HG03520 (cell line): ENCODE data around the gene NOTCH1.
A peak's percentile ranks its signal among the peaks of the same experiment; 100 is the strongest.
"Not testable (repeated sequence)": the region's sequence is repeated elsewhere in the genome, so short reads cannot be mapped to it uniquely, and the experiment has no call there.

Experiments used
- ATAC-seq: cut with Tn5 transposase; IDR thresholded peaks from one replicate; pipeline ENCODE4 v1.9.1; 2021; ENCODE audit warnings: mild to moderate bottlenecking, moderate library complexity; ENCODE audit not compliant: unreplicated experiment

The NOTCH1 gene

GRCh38 chr9:136545965-136546696, at the start of gene NOTCH1:
Gene NOTCH1 (minus strand): TSS chr9:136546048. CDS start chr9:136545786, 262 bp downstream.
- peak; percentile 63 for ATAC-seq

DNA sequence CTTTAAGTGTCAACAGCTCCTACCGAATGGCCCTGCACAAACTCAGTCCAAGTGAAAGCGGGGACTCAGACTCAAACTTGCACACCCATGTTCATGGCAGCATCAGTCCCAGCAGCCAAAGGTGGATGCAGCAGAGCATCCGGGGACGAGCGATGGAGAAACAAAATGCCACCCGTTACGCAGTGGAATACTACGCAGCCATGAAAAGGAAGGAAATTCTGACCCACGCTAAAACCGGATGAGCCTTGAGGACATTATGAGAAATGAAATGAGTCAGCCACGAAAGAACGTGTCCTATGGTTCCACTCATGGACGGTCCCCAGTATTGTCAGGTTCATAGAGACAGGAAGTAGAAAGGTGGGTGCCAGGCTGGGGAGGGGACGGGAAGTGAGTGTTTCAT, 48.6 kb upstream of the NOTCH1 start:
- ATAC-seq: no peak

GRCh38 chr9:136593581-136593980, 47.7 kb upstream of the NOTCH1 start:
- no peak for ATAC-seq

DNA sequence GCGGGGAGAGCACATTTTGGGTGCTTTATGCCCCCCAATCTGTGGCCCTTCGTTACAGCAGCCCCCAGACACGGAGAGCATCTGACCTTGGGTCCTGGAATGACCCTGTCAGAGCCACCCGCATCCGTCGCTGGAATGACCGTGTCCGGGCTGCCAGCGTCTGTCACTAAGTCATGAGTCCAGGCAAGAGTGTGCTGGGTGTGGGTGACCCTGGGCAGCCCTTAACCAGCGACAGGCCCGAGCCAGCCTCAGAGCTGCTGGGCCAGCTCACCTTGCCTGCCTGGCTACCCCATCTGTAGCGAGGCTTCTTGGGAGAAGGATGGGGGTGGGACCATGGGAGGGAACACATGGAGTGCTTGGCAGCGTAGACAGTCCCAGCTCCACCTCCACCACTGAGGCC, 46.8 kb upstream of the NOTCH1 start:
- no peak for ATAC-seq

DNA sequence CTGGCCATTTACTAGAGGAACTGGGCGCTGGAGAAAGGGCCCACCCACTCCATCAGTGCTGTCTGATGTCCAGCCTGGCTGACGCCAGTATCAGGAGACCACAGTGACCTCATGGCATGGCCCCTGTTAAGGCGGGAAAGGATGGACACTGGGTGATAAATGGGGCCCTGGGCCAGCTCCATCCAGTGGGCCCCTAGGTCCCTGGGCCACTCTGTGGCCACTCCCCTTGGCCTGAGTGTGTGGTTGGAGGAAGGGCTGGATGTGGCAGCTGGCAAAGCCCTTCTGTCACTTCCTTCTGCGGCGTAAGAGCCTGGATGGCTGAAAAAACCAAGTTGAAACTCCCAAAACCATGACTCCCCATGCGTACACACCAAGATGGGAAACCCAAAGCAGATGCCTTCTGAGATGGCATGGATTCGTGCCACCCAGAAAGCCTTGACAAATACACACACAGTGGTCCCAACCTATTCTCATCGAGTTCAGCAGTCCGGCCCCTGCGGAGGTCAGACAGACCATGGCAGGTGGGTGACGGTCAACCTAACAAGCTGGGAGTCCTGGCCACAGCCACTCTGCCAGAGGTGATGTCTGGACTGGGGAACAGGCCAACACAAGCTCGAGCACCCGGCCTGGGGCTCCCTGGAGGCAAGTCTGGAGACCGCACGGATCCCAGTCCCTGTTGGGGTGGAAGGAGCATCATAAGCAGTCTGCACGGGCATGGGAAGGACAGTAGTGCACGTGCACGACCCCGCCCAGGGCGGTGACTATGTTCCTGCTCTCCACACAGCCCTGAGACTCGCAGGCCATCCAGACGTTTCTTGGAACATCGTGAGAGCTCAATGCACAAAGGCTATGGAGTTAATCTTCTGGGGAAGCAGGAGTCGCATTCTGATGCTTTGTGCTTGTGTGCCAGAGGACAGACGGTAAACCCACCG, 45.2 kb upstream of the NOTCH1 start:
- ATAC-seq: no peak

DNA sequence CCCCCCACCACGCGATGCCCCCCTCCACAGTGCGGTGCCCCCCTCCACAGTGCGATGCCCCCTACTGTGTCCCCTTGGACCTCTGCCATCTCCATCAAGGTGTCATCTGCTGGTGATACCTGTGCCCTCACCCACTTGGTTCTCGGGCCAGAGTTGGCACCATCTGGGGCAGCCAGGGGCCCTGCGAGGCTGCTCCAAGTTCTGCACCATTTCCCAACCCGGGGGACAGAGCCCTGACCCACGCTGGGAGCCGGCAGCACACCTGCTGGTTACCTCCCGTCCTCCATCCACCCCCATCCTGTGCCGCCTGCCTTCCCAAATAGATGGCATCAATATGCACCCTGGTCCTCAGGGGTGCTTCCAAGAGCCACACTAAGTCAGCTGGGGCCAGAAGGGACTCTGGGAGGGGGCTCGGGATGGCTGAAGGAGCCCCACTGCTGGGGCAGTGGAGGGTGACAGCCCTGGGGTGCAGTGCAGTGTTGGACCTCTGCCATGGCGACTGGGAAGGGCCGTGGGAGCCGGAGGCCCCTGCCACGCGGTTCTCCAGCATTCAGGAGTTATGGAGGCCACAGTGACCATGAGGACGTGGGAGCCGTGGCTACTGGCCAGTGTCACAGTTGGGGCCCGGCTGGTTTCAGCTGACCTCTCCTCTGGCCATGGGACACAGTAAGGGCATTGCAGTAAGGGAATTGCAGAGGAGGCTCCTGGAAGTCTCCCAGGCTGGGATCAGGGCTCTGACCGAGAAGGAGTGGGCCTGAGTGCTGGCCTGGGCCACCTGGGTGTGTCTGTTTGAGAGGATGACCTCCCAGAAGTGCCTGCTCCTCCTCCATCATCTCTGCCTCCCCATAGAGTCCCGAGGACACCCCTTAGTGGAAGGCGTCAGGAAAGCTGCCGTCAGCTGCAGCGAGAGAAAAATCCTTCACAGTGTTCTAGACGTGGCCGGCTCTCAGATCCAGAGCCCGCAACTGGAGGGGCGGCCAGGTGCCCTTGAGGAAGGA, 44.2 kb upstream of the NOTCH1 start:
- ATAC-seq: no peak

GRCh38 chr9:136588663-136589464, 43.0 kb upstream of the NOTCH1 start:
- no peak for ATAC-seq

DNA sequence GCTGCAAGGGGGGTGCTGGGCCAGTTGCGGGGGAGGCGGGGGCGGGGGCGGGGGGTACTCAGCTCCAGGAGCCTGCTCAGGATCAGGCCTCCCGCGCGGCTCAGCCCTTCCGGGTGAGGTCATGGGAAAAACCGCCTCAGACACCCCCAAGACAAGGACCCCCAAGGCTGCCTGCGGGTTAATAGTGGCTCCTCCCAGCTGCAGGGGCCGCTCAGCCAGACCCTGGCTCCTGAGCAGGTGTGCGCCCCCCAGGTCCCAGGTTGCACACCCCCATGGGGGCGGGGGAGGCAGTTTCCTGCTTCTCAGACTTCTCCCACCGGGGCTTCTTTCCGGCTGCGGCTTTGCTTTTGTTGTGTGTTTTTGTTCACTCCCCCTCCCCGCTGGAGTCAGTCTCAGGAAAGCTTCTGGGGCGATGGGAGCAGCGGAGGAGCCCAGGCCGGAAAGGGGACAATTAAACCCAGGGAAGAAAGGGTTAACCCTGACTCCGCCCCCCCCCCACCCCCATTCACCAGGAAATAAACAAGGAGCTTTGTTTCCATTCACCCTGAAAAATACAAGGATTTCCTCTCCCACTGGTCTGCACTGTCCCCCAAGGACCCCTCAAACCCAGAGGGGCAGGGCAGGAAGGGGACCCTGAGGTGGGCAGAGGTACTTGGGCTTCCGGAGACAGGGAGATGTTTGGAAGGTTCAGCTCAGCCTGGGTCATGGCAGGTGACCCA, 42.3 kb upstream of the NOTCH1 start:
- ATAC-seq: no peak

GRCh38 chr9:136587145-136587943, 41.5 kb upstream of the NOTCH1 start:
- ATAC-seq: no peak

DNA sequence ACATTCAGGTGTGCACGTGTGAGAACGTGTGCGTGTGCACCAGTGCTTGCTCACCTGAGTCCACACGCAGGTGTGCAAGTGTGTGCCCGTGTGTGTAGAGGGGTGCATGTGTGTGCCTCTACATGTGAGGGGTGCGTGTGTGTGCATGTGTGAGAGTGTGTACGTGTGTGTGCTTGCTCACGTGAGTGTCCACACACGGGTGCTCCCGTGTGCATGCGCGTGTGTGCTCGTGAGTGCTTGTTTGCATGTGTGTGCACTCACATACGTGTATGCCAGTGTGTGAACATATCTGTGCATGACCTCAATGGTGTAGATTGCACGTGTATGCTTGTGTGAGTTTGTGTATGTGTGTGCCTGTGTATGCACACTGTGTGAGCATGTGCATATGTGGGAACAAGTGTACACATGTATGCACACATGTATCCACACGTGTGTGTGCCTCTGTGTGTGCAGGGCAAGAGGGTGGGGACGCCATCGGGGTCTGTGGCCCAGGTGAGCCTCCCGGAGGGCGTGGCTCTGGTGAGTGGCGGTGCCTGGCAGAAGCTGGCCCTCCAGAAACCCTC, 40.6 kb upstream of the NOTCH1 start:
- no peak for ATAC-seq

DNA sequence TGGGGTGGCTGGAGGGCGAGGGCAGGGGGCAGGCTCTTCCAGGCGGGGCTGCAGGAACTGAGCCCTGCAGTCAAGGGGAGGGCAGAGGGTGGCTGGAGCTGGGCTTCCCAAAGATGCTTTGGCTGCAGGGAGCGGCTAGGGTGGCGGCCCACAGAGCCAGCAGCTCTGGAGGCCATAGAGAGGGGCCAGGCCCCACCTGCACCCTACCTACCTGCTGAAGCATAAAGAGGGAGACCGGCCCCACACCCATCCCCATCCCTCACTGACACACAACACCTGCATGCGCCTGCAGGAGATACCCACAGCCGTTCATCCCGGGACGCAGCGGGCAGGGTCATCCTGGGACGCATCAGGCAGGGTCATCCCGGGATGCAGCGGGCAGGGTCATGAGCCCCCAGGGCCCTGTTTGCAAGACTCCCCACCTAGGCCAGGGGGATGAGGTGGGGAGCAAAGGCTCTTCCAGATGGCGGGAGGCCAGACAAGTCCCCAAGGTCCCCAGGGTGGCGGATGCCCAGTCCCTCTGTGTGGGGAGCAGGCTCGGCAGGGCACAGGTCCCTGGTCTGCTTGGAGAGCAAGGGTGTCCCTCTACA, 39.8 kb upstream of the NOTCH1 start:
- ATAC-seq: no peak

GRCh38 chr9:136584934-136585333, 39.1 kb upstream of the NOTCH1 start:
- ATAC-seq: no peak

DNA sequence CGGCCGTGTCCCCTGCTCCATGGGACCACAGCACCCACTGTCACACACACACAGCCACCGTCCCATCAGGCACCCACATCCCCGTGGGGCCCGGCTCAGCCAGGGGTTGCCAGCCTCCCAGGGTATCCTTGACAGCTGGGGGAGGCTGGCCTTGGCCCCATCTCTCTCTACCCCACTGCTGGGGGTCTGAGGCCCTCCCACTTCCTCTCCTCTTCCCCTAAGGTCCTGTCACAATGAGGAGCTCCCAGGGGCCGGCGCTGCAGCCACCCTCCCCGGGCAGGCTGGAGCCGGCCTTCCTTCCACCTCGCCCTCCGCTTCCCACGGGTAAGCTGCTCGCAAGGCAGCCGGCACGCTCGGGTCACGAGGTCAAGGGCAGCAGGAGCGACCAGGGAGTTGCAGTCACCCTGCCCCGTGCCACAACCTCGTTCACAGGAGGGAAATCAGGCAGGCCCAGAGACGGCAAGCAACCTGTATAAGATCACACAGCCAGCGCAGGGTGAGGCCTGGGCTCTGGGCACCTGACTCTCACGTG, 38.6 kb upstream of the NOTCH1 start:
- ATAC-seq: no peak

GRCh38 chr9:136582977-136583735, 37.3 kb upstream of the NOTCH1 start:
- ATAC-seq: no peak

DNA sequence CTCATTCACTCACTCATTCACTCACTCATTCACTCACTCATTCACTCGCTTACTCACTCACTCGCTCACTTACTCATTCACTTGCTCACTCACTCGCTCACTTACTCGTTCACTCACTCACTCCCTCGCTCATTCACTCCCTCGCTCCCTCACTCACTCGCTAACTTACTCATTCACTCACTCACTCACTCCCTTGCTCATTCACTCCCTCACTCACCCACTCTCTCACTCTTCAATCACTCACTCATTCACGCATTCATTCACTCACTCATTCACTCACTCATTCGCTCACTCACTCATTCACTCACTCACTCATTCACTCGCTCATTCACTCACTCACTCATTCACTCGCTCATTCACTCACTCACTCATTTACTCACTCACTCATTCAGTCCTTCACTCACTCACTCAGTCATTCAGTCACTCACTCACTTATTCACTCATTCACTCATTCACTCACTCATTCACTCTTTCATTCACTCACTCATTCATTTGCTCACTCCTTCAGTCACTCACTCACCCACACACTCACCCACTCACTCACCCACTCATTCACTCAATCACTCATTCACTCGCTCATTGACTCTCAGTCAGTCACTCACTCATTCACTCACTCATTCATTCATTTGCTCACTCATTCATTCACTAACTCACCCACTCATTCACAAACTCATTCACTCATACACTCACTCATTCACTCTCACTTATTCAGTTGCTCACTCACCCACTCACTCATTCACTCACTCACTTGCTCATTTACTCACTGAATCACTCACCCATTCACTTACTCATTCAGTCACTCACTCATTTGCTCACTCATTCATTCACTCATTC, 36.0 kb upstream of the NOTCH1 start:
- no peak for ATAC-seq

GRCh38 chr9:136579650-136580219, 33.9 kb upstream of the NOTCH1 start:
- ATAC-seq: not testable (repeated sequence)
